ENCODE results near the gene CPXCR1.
"Not testable (repeated sequence)": the region's sequence is repeated elsewhere in the genome, so short reads cannot be mapped to it uniquely, and the experiment has no call there.

Gene CPXCR1

DNA sequence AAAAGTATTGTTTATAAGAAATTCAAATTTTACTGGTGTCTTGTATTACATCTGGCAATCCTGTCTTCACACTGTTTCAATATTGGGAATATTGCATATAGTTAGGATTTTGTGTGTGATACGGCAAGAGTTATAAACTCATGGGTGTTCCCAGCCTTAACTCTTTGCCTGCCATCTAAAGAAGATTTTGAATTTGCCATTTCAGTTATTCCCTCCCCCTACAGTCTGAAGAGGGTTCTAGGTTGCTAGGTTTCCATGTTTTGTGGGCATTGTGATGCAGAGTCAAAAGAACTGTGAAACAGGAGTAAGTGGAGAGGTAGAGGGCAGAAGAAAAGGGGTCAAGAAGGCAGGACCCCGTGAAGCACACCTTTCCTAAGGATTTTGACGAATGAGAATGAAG is at the start of gene CPXCR1:
Gene CPXCR1 (plus strand): TSS at position 301 of the 400 bp plus-strand sequence. CDS start 6,190 bp downstream, outside the sequence.
- no peak for DNase-seq (ENCODE audit: low read depth)

GRCh38 chrX:88735835-88736234 is 11.2 kb upstream of the CPXCR1 start:
- no peak for DNase-seq (ENCODE audit: low read depth)

- not testable (repeated sequence) for DNase-seq (ENCODE audit: low read depth)
These were observed 810 bp upstream of the CPXCR1 start for GRCh38 chrX:88746215-88746614.

- not testable (repeated sequence) for DNase-seq (ENCODE audit: low read depth)
These were observed 5.3 kb downstream of the CPXCR1 start for GRCh38 chrX:88752339-88752738.

- DNase-seq (ENCODE audit: low read depth) = no peak
These were observed 42.8 kb downstream of the CPXCR1 start for GRCh38 chrX:88789825-88790224.
